Activated naive CD4-positive, alpha-beta T cell treated with anti-CD3 and anti-CD28 coated beads, Interleukin-2, amount 50 U/mL, for 72 hours (primary cell): ENCODE measurements around the gene OR2V1. TPM values are rescaled to one million over a fixed set of nuclear protein-coding genes. Genes with fewer than 3 reads are reported as not detected.
A peak's percentile ranks its signal among the peaks of the same experiment; 100 is the strongest.
"Not testable (repeated sequence)": the region's sequence is repeated elsewhere in the genome, so short reads cannot be mapped to it uniquely, and the experiment has no call there.

Experiments used
- ATAC-seq, 2 donors: fragments of 150-1000 bp; cut with Tn5 transposase; 2 replicates each; pipeline ENCODE4 v1.10.0; 2021; ENCODE audit warnings: mild to moderate bottlenecking in 2 of 2, moderate library complexity in 2 of 2
- DNase-seq, 2 donors: peaks; one replicate each; pipeline ENCODE4 v3.0.0; 2021 to 2022; ENCODE audit warnings: low spot score in 2 of 2
- H3K27ac Mint-ChIP-seq, 2 donors: one replicate each; pipeline ENCODE4 v1.8.0; 2022; ENCODE audit warnings: mild to moderate bottlenecking in 2 of 2, mixed read lengths in 2 of 2
- H3K36me3 Mint-ChIP-seq, 2 donors: one replicate each; pipeline ENCODE4 v1.8.0; 2022; ENCODE audit warnings: mixed read lengths in 2 of 2
- H3K9me3 Mint-ChIP-seq, 2 donors: one replicate each; pipeline ENCODE4 v1.8.0; 2022; ENCODE audit warnings: mixed read lengths in 2 of 2
- total RNA-seq, 2 donors: library from RNA; stranded (reverse); gene quantifications; one replicate each; pipeline ENCODE4 v1.2.3, GENCODE V29; 2022

The OR2V1 gene, protein sequence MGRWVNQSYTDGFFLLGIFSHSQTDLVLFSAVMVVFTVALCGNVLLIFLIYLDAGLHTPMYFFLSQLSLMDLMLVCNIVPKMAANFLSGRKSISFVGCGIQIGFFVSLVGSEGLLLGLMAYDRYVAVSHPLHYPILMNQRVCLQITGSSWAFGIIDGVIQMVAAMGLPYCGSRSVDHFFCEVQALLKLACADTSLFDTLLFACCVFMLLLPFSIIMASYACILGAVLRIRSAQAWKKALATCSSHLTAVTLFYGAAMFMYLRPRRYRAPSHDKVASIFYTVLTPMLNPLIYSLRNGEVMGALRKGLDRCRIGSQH
- not detected for total RNA-seq

DNA sequence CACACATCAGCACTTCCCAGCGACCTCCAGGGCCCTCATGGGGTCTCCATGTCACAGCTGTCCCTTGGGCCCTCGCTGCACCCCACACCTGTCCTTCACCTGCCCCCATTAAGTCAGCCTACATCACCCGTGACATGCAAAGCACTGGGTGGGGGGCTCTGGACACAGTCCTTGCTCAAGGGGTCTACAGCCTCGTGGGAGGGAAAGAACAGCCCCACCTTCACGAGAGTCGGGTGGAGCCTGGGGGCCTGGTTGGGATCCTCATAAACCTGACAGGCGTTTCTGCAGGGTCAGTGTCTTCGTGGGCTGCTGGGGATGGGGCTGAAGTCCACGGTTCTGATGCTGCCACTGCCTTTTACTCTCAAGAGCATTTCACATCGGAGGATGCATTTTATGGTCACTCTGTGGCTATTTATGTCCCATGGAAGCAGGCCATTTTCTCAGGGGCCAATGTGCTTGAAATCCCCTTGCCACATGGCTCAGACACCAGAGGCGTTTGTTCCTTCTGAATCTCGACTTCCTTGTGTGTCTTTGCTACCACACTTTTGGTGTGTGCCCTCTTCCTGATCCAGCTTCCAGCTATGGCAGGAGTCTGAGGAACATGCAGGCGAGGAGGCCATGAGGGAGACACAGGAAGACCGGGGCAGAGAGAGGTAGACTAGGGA lies at the start of gene OR2V1:
OR2V1 (minus strand) TSS at position 338 of the 665 bp plus-strand sequence. CDS start 5,865 bp downstream, outside the sequence.
- H3K9me3 Mint-ChIP-seq: peaks cover 0 to 5% of the 10 kb centered on the region in 2 donors
- ATAC-seq: no peak

GRCh38 chr5:181177559-181177958 lies 46.6 kb upstream of the OR2V1 start:
- not testable (repeated sequence) for H3K27ac Mint-ChIP-seq, DNase-seq, H3K9me3 Mint-ChIP-seq, ATAC-seq, H3K36me3 Mint-ChIP-seq

More for the DNA sequence above, at the start of gene OR2V1:
- Mint-ChIP-seq H3K27ac (peak within 1 kb of the TSS in 1 of 2 donors; percentile 31), H3K36me3 (peaks cover 0 to 10% of the 10 kb centered on the region in 2 donors)
- DNase-seq: no peak

DNA sequence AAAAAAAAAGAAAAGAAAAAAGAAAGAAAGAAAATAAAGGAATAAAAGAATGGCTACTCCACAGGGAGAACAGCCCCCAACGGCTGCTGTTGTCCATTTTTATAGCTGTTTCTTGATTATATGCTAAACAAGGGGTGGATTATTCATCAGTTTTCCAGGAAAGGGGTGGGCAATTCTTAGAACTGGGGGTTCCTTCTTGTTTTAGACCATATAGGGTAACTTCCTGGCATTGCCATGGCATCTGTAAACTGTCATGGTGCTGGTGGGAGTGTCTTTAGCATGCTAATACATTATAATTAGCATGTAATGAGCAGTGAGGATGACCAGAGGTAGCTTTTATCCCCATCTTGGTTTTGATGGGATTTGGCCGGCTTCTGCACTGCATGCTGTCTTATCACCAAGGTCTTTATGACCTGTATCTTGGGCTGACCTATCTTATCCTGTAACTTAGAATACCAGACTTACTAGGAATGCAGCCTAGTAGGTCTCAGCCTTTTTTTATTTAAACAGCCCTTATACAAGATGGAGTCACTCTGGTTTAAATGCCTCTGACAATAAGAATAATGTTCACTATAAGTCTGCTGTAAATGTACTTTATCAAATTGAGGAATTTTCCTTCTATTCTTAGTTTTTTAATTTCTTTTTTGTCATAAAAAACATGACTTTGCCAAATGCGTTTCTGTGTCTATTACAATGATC lies 45.4 kb upstream of the OR2V1 start:
- ATAC-seq: no peak
- Mint-ChIP-seq H3K9me3 (no peaks in the 10 kb centered on the region), H3K36me3 (no peaks in the 10 kb centered on the region), H3K27ac (no peak overlapping the region)
- DNase-seq: no peak

DNA sequence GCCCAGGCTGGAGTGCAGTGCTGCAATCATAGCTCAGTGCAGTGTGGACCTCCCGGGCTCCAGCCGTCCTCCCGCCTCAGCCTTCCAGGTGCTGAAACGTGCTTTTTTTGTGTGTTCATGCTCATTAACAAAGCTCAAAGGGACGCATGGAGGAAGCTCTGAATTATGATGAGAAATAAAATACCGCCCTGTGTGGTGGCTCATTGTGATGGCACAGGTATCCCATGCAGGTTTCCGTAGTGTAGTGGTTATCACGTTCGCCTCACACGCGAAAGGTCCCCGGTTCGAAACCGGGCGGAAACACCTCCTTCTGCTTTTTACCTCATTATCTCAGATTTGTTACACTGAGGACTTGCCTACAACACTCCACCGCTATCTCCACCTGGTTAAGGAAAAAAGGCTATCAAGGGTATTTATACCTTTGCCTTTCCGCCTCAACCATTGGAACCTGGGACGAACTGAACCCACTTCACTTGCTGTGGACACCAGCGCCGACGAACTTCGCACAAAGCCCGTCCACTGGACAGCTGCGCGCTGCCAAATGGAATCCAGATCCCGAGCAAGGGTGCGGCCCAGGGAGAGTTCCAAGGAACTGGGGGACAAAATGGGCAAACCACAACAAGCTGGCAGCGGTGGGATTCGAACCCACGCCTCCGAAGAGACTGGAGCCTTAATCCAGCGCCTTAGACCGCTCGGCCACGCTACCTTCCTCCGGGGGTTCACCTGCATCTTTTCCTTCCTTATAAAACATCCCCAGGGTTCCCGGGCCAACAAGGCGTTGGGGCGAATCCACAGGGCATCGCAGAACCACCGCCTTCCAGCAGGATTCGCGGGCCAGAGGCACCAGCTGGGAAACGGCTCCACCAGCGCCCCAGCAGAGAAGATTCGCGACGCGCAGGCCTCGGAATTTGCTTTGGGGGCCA lies 42.7 kb upstream of the OR2V1 start:
- no peaks in the 10 kb centered on the region for H3K9me3 Mint-ChIP-seq
- H3K27ac Mint-ChIP-seq: peak overlapping the region; percentile 69 to 90
- H3K36me3 Mint-ChIP-seq: peaks cover 5 to 16% of the 10 kb centered on the region in 2 donors
- DNase-seq (peak in 1 of 2 donors; percentile 69), ATAC-seq (peak; percentile 71 to 77)

- H3K36me3 Mint-ChIP-seq: peaks cover 6 to 16% of the 10 kb centered on the region in 2 donors
- peak overlapping the region; percentile 69 to 90 for H3K27ac Mint-ChIP-seq
- peak in 1 of 2 donors; percentile 62 for ATAC-seq
- no peak for DNase-seq
- no peaks in the 10 kb centered on the region for H3K9me3 Mint-ChIP-seq
Measured at GRCh38 chr5:181173027-181173419, 42.1 kb upstream of the OR2V1 start.

- H3K36me3 Mint-ChIP-seq: peaks cover 6 to 16% of the 10 kb centered on the region in 2 donors
- H3K9me3 Mint-ChIP-seq: no peaks in the 10 kb centered on the region
- ATAC-seq (no peak), DNase-seq (no peak)
- H3K27ac Mint-ChIP-seq: no peak overlapping the region
Measured at GRCh38 chr5:181171782-181172181, 40.8 kb upstream of the OR2V1 start.

- ATAC-seq: no peak
- H3K9me3 Mint-ChIP-seq: no peaks in the 10 kb centered on the region
- no peak overlapping the region for H3K27ac Mint-ChIP-seq
Measured at GRCh38 chr5:181170996-181171395, 40.0 kb upstream of the OR2V1 start.

DNA sequence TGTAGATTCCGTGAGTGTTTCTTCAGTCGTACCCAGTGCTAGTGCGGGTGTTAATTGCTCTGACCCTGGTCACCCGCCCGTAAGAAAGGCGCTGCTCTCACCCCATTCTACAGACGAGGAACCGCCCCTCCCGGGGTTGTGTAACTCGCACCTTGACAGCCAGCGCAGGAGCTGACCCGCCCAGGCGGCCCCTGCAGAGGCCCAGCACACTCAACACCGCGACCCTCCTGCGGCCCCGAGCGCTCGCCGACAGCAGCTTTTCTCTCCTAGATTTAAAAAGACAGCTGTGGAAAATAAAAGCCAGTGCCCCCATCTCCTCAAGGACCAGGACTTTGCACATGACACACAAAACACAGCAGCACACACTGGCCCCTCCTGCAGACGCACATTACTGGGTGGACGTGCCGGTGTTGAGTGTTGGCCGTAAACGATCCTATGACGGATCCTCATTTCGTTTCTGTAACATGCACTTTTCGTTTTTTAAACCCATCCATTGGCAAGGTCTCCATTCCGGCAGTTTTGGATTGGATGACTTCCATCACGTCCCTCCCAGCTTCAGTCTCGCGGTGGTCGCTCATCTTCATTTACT lies 39.4 kb upstream of the OR2V1 start:
- peak overlapping the region; percentile 44 to 53 for H3K27ac Mint-ChIP-seq
- no peak for ATAC-seq

More at GRCh38 chr5:181170996-181171395, 40.0 kb upstream of the OR2V1 start:
- peaks cover 6 to 16% of the 10 kb centered on the region in 2 donors for H3K36me3 Mint-ChIP-seq
- DNase-seq: no peak

GRCh38 chr5:181169459-181170236 lies 38.7 kb upstream of the OR2V1 start:
- H3K9me3 Mint-ChIP-seq: not testable (repeated sequence)
- DNase-seq: peak in 1 of 2 donors; percentile 77
- H3K36me3 Mint-ChIP-seq: peaks cover 6 to 24% of the 10 kb centered on the region in 2 donors
- ATAC-seq: peak; percentile 38 to 54
- H3K27ac Mint-ChIP-seq: peak overlapping the region; percentile 44 to 90

More for the DNA sequence above, 39.4 kb upstream of the OR2V1 start:
- peaks cover 6 to 22% of the 10 kb centered on the region in 2 donors for H3K36me3 Mint-ChIP-seq
- H3K9me3 Mint-ChIP-seq: no peaks in the 10 kb centered on the region
- no peak for DNase-seq

DNA sequence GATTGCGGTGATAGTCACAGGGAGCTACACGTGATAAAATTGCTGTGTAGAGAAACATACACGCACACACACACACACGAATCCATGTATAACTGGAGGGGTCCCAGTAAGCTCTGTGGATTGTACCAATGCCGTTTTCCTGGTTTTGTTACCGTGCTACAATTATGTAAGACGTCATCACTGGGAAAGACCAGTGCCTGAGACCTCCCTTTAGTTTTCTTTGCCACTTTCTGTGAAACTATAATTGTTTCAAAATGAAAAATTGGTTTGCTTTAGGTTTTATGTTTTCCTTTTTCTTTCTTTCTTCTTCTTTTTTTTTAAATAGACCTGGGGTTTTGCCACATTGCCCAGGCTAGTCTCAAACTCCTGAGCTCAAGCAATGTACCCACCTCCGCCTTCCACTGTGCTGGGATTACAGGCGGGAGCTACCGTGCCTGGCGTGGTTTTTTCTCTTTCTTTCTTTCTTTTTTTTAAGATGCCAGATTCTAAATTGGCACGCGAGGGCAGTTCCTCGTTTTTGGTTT lies 37.7 kb upstream of the OR2V1 start:
- Mint-ChIP-seq H3K27ac (peak overlapping the region in 1 of 2 donors; percentile 25), H3K36me3 (peaks cover 6 to 28% of the 10 kb centered on the region in 2 donors), H3K9me3 (no peaks in the 10 kb centered on the region)
- ATAC-seq (no peak), DNase-seq (no peak)

- ATAC-seq: peak in 1 of 2 donors; percentile 30
- Mint-ChIP-seq H3K36me3 (peaks cover 6 to 34% of the 10 kb centered on the region in 2 donors), H3K27ac (no peak overlapping the region), H3K9me3 (no peaks in the 10 kb centered on the region)
- peak in 1 of 2 donors; percentile 62 for DNase-seq
Measured at GRCh38 chr5:181167814-181168488, 37.0 kb upstream of the OR2V1 start.

GRCh38 chr5:181166812-181167733 lies 36.1 kb upstream of the OR2V1 start:
- Mint-ChIP-seq H3K9me3 (no peaks in the 10 kb centered on the region), H3K27ac (no peak overlapping the region), H3K36me3 (peaks cover 6 to 34% of the 10 kb centered on the region in 2 donors)
- DNase-seq (no peak), ATAC-seq (no peak)

GRCh38 chr5:181164076-181164952 lies 33.3 kb upstream of the OR2V1 start:
- no peak for ATAC-seq
- Mint-ChIP-seq H3K36me3 (peaks cover 6 to 23% of the 10 kb centered on the region in 2 donors), H3K27ac (peak overlapping the region; percentile 77 to 81), H3K9me3 (no peaks in the 10 kb centered on the region)
- no peak for DNase-seq
